T-helper 2 cell treated with Interferon-gamma antibody and Interleukin-4, amounts not matched to agents 5 μg/mL and 100 μg/mL, for 36 hours (primary cell): ENCODE results near the gene KDM4B.

Experiments used
- DNase-seq: peaks from one replicate; pipeline ENCODE4 v3.0.0; 2021; ENCODE audit warnings: low spot score
- H3K27ac Mint-ChIP-seq: one replicate; pipeline ENCODE4 v1.8.0; 2021; ENCODE audit warnings: mild to moderate bottlenecking, mixed read lengths
- H3K27me3 Mint-ChIP-seq: one replicate; pipeline ENCODE4 v1.8.0; 2021; ENCODE audit warnings: low read depth, mixed read lengths
- H3K36me3 Mint-ChIP-seq: one replicate; pipeline ENCODE4 v1.8.0; 2021; ENCODE audit warnings: low read depth, mixed read lengths
- H3K4me1 Mint-ChIP-seq: one replicate; pipeline ENCODE4 v1.8.0; 2021; ENCODE audit warnings: low read depth, mixed read lengths
- H3K4me3 Mint-ChIP-seq: one replicate; pipeline ENCODE4 v1.8.0; 2022; ENCODE audit warnings: mild to moderate bottlenecking, moderate library complexity, mixed read lengths
- H3K9me3 Mint-ChIP-seq: one replicate; pipeline ENCODE4 v1.8.0; 2021; ENCODE audit warnings: mixed read lengths

Gene KDM4B

GRCh38 chr19:5093297-5093928, 124.5 kb downstream of the KDM4B start:
- peaks cover 6% of the 10 kb centered on the region for H3K9me3 Mint-ChIP-seq
- peaks cover 31% of the 10 kb centered on the region for H3K36me3 Mint-ChIP-seq
- no peak for DNase-seq
- no peak overlapping the region for H3K4me3 Mint-ChIP-seq
- no peaks in the 10 kb centered on the region for H3K27me3 Mint-ChIP-seq
- H3K27ac Mint-ChIP-seq: no peak overlapping the region
- H3K4me1 Mint-ChIP-seq: no peaks in the 10 kb centered on the region

- H3K4me1 Mint-ChIP-seq: no peaks in the 10 kb centered on the region
- DNase-seq: no peak
- no peak overlapping the region for H3K27ac Mint-ChIP-seq
- peaks cover 12% of the 10 kb centered on the region for H3K9me3 Mint-ChIP-seq
- H3K27me3 Mint-ChIP-seq: no peaks in the 10 kb centered on the region
- H3K36me3 Mint-ChIP-seq: peaks cover 36% of the 10 kb centered on the region
- H3K4me3 Mint-ChIP-seq: no peak overlapping the region
These were observed 125.2 kb downstream of the KDM4B start for GRCh38 chr19:5093948-5094718.

GRCh38 chr19:5094768-5095567, 126.1 kb downstream of the KDM4B start:
- H3K27ac Mint-ChIP-seq: no peak overlapping the region
- no peaks in the 10 kb centered on the region for H3K27me3 Mint-ChIP-seq
- no peak overlapping the region for H3K4me3 Mint-ChIP-seq
- DNase-seq: no peak
- peaks cover 42% of the 10 kb centered on the region for H3K36me3 Mint-ChIP-seq
- H3K4me1 Mint-ChIP-seq: no peaks in the 10 kb centered on the region
- H3K9me3 Mint-ChIP-seq: peaks cover 21% of the 10 kb centered on the region

- DNase-seq: no peak
- no peaks in the 10 kb centered on the region for H3K4me1 Mint-ChIP-seq
These were observed 126.6 kb downstream of the KDM4B start for GRCh38 chr19:5095568-5095850.

GRCh38 chr19:5096536-5096935, 127.6 kb downstream of the KDM4B start:
- Mint-ChIP-seq H3K27me3 (no peaks in the 10 kb centered on the region), H3K4me3 (no peak overlapping the region), H3K4me1 (no peaks in the 10 kb centered on the region), H3K36me3 (peaks cover 54% of the 10 kb centered on the region), H3K27ac (no peak overlapping the region), H3K9me3 (peaks cover 33% of the 10 kb centered on the region)
- DNase-seq: no peak

More at GRCh38 chr19:5095568-5095850, 126.6 kb downstream of the KDM4B start:
- H3K9me3 Mint-ChIP-seq: peaks cover 26% of the 10 kb centered on the region
- no peak overlapping the region for H3K27ac Mint-ChIP-seq
- no peak overlapping the region for H3K4me3 Mint-ChIP-seq
- H3K27me3 Mint-ChIP-seq: no peaks in the 10 kb centered on the region
- peaks cover 47% of the 10 kb centered on the region for H3K36me3 Mint-ChIP-seq

GRCh38 chr19:5097331-5097930, 128.5 kb downstream of the KDM4B start:
- DNase-seq: no peak
- Mint-ChIP-seq H3K27me3 (no peaks in the 10 kb centered on the region), H3K4me3 (no peak overlapping the region), H3K36me3 (peaks cover 54% of the 10 kb centered on the region), H3K4me1 (no peaks in the 10 kb centered on the region), H3K27ac (no peak overlapping the region), H3K9me3 (peaks cover 33% of the 10 kb centered on the region)

- no peak overlapping the region for H3K27ac Mint-ChIP-seq
- no peaks in the 10 kb centered on the region for H3K4me1 Mint-ChIP-seq
- no peak overlapping the region for H3K4me3 Mint-ChIP-seq
- DNase-seq: no peak
- H3K27me3 Mint-ChIP-seq: no peaks in the 10 kb centered on the region
- H3K9me3 Mint-ChIP-seq: peaks cover 33% of the 10 kb centered on the region
- peaks cover 54% of the 10 kb centered on the region for H3K36me3 Mint-ChIP-seq
These were observed 129.2 kb downstream of the KDM4B start for GRCh38 chr19:5097959-5098623.

GRCh38 chr19:5098646-5099045, 129.7 kb downstream of the KDM4B start:
- no peak for DNase-seq
- Mint-ChIP-seq H3K27me3 (no peaks in the 10 kb centered on the region), H3K9me3 (peaks cover 33% of the 10 kb centered on the region), H3K36me3 (peaks cover 54% of the 10 kb centered on the region), H3K4me1 (no peaks in the 10 kb centered on the region), H3K4me3 (no peak overlapping the region), H3K27ac (no peak overlapping the region)

- Mint-ChIP-seq H3K9me3 (peaks cover 33% of the 10 kb centered on the region), H3K27me3 (no peaks in the 10 kb centered on the region), H3K4me3 (no peak overlapping the region), H3K27ac (no peak overlapping the region), H3K36me3 (peaks cover 51% of the 10 kb centered on the region), H3K4me1 (no peaks in the 10 kb centered on the region)
- DNase-seq: no peak
These were observed 130.8 kb downstream of the KDM4B start for GRCh38 chr19:5099701-5100221.

GRCh38 chr19:5101871-5102270, 133.0 kb downstream of the KDM4B start:
- DNase-seq: no peak

GRCh38 chr19:5102520-5102919, 133.6 kb downstream of the KDM4B start:
- H3K36me3 Mint-ChIP-seq: peaks cover 35% of the 10 kb centered on the region

More at GRCh38 chr19:5101871-5102270, 133.0 kb downstream of the KDM4B start:
- H3K36me3 Mint-ChIP-seq: peaks cover 42% of the 10 kb centered on the region
- no peak overlapping the region for H3K4me3 Mint-ChIP-seq
- no peaks in the 10 kb centered on the region for H3K27me3 Mint-ChIP-seq
- H3K27ac Mint-ChIP-seq: no peak overlapping the region
- H3K4me1 Mint-ChIP-seq: no peaks in the 10 kb centered on the region
- H3K9me3 Mint-ChIP-seq: peaks cover 31% of the 10 kb centered on the region

GRCh38 chr19:5103061-5103701, 134.3 kb downstream of the KDM4B start:
- no peaks in the 10 kb centered on the region for H3K4me1 Mint-ChIP-seq
- peaks cover 29% of the 10 kb centered on the region for H3K36me3 Mint-ChIP-seq
- no peak for DNase-seq
- no peak overlapping the region for H3K27ac Mint-ChIP-seq
- peaks cover 29% of the 10 kb centered on the region for H3K9me3 Mint-ChIP-seq
- H3K27me3 Mint-ChIP-seq: no peaks in the 10 kb centered on the region
- no peak overlapping the region for H3K4me3 Mint-ChIP-seq

More at GRCh38 chr19:5102520-5102919, 133.6 kb downstream of the KDM4B start:
- Mint-ChIP-seq H3K27me3 (no peaks in the 10 kb centered on the region), H3K4me3 (no peak overlapping the region), H3K9me3 (peaks cover 29% of the 10 kb centered on the region), H3K4me1 (no peaks in the 10 kb centered on the region), H3K27ac (no peak overlapping the region)
- DNase-seq: no peak

GRCh38 chr19:5103812-5104410, 135.0 kb downstream of the KDM4B start:
- H3K27me3 Mint-ChIP-seq: no peaks in the 10 kb centered on the region
- H3K36me3 Mint-ChIP-seq: peaks cover 22% of the 10 kb centered on the region
- peaks cover 23% of the 10 kb centered on the region for H3K9me3 Mint-ChIP-seq
- no peak overlapping the region for H3K4me3 Mint-ChIP-seq
- H3K4me1 Mint-ChIP-seq: no peaks in the 10 kb centered on the region
- DNase-seq: no peak
- H3K27ac Mint-ChIP-seq: no peak overlapping the region
